ENCODE measurements around the gene GTF2E1.

- TF ChIP-seq YY1 (IDR thresholded peaks at IDR 0.05; ENCODE audit: borderline replicate concordance in 1 of 3, control insufficient read depth in 1 of 3, extremely low read depth in 1 of 3, insufficient read depth in 3 of 3, insufficient read length in 1 of 3, insufficient replicate concordance in 2 of 3, low read depth in 1 of 3, low read length in 2 of 3) (no peak), BRD4 (IDR thresholded peaks at IDR 0.05) (no peak), NFIC (IDR thresholded peaks at IDR 0.05) (no peak), MXD1 (CRISPR knock-in tag; IDR thresholded peaks at IDR 0.05; ENCODE audit: borderline replicate concordance, poor library complexity, severe bottlenecking) (no peak), ZSCAN29 (IDR thresholded peaks at IDR 0.05) (no peak), FOXP1 (CRISPR knock-in tag; IDR thresholded peaks at IDR 0.05) (no peak), MTF1 (CRISPR knock-in tag; IDR thresholded peaks at IDR 0.05; ENCODE audit: borderline replicate concordance) (no peak), CTCF (IDR thresholded peaks at IDR 0.05 in 2 of 3, conservative IDR thresholded peaks at IDR 0.05 in 1 of 3; ENCODE audit: insufficient read depth in 2 of 3, low read depth in 1 of 3, low read length in 3 of 3) (no peak), SNAPC5 (CRISPR knock-in tag; IDR thresholded peaks at IDR 0.05) (no peak), MGA (IDR thresholded peaks at IDR 0.05) (no peak), PCBP1 (IDR thresholded peaks at IDR 0.05; ENCODE audit: low read depth, low read length, poor library complexity, severe bottlenecking) (no peak)
Measured at GRCh38 chr3:120791010-120791409, 48.5 kb downstream of the GTF2E1 start.
